Activated CD4-positive, alpha-beta T cell treated with anti-CD3 and anti-CD28 coated beads, Interleukin-2, amount 50 U/mL, for 1 hour (primary cell): ENCODE measurements around the gene PREB.

Experiments used
- DNase-seq: peaks from one replicate; pipeline ENCODE4 v3.0.0-alpha.2; 2020

The PREB gene

GRCh38 chr2:27094353-27094984 is 40.0 kb downstream of the PREB start:
- DNase-seq, result no peak

- no peak for DNase-seq
Measured at GRCh38 chr2:27093430-27094352, 40.7 kb downstream of the PREB start.

GRCh38 chr2:27092696-27093429 is 41.6 kb downstream of the PREB start:
- DNase-seq, result no peak

GRCh38 chr2:27091746-27092695 is 42.4 kb downstream of the PREB start:
- no peak for DNase-seq

GRCh38 chr2:27089111-27089954 is 45.1 kb downstream of the PREB start:
- DNase-seq, result no peak

- DNase-seq, result no peak
Measured at GRCh38 chr2:27088634-27089033, 45.8 kb downstream of the PREB start.

- no peak for DNase-seq
Measured at GRCh38 chr2:27087823-27088410, 46.5 kb downstream of the PREB start.

- DNase-seq, result no peak
Measured at GRCh38 chr2:27086724-27087593, 47.5 kb downstream of the PREB start, which contains the start of gene KHK. KHK (plus strand) TSS chr2:27086772; CDS start chr2:27087260, 488 bp downstream.

- DNase-seq, result peak; percentile 97
Measured at GRCh38 chr2:27086090-27086723, 48.2 kb downstream of the PREB start.

GRCh38 chr2:27085673-27086089 is 48.8 kb downstream of the PREB start:
- DNase-seq, result peak; percentile 15

- no peak for DNase-seq
Measured at GRCh38 chr2:27085062-27085672, 49.3 kb downstream of the PREB start.

- DNase-seq, result no peak
Measured at GRCh38 chr2:27084297-27085061, 50.0 kb downstream of the PREB start.

- DNase-seq, result no peak
Measured at GRCh38 chr2:27083410-27084296, 50.8 kb downstream of the PREB start.

- no peak for DNase-seq
Measured at GRCh38 chr2:27082773-27083409, 51.5 kb downstream of the PREB start.

- DNase-seq, result no peak
Measured at GRCh38 chr2:27081984-27082772, 52.3 kb downstream of the PREB start.
